Spleen (tissue), 11 donors: ENCODE data around the gene AWAT2. TPM values are rescaled to one million over a fixed set of nuclear protein-coding genes. Genes with fewer than 3 reads are reported as not detected.

Source experiments
- DNase-seq: peaks from one replicate; pipeline ENCODE4 v3.0.0-alpha.2; 2020
- H3K27ac ChIP-seq, 8 donors: fragments of 200-600 bp; sonication (generic) in 7 of 8; 1 replicate in 4 of 8; 2 replicates in 4 of 8; pipeline versions ENCODE4 v1.5.0 to v1.8.0; 2016 to 2021; ENCODE audit warnings: inconsistent platforms in 4 of 8, mild to moderate bottlenecking in 4 of 8, moderate library complexity in 1 of 8
- H3K27me3 ChIP-seq, 7 donors: fragments of 200-600 bp; sonication (generic) in 6 of 7; replicated peaks in 1 of 7; 1 replicate in 4 of 7; 2 replicates in 3 of 7; pipeline versions ENCODE4 v1.5.0 to v1.8.0; 2016 to 2021; ENCODE audit warnings: inconsistent platforms in 3 of 7, mild to moderate bottlenecking in 1 of 7
- H3K36me3 ChIP-seq, 6 donors: fragments of 200-600 bp; sonication (generic) in 5 of 6; 1 replicate in 4 of 6; 2 replicates in 2 of 6; pipeline versions ENCODE4 v1.5.0 to v1.8.0; 2016 to 2021; ENCODE audit warnings: inconsistent platforms in 2 of 6
- H3K4me1 ChIP-seq, 6 donors: fragments of 200-600 bp; sonication (generic) in 5 of 6; 1 replicate in 3 of 6; 2 replicates in 3 of 6; pipeline versions ENCODE4 v1.5.0 to v1.8.0; 2016 to 2021; ENCODE audit warnings: inconsistent platforms in 3 of 6
- H3K4me3 ChIP-seq, 8 donors: fragments of 200-600 bp; sonication (generic) in 7 of 8; 1 replicate in 4 of 8; 2 replicates in 4 of 8; pipeline versions ENCODE4 v1.5.0 to v1.8.0; 2016 to 2021; ENCODE audit warnings: inconsistent platforms in 4 of 8, mild to moderate bottlenecking in 4 of 8, moderate library complexity in 2 of 8
- H3K9me3 ChIP-seq, 8 donors: fragments of 200-600 bp; sonication (generic) in 7 of 8; 1 replicate in 4 of 8; 2 replicates in 4 of 8; pipeline versions ENCODE4 v1.5.0 to v1.8.0; 2016 to 2021; ENCODE audit warnings: inconsistent platforms in 4 of 8
- POLR2A ChIP-seq, 3 donors: fragments of 450-650 bp; IDR thresholded peaks; one replicate each; pipeline ENCODE4 v1.5.1; 2017; ENCODE audit warnings: antibody characterized with exemption in 3 of 3, mild to moderate bottlenecking in 1 of 3
- POLR2AphosphoS5 ChIP-seq, 3 donors: sonication (generic); formaldehyde crosslinking; IDR thresholded peaks; one replicate each; pipeline ENCODE4 v1.5.1; 2017; ENCODE audit warnings: antibody characterized with exemption in 3 of 3
- WGBS, 5 donors: extraction: QIAGEN DNeasy Blood & Tissue Kit in 3 of 5; methylation state at CpG; one replicate each; pipeline versions ENCODE4 v1.1.5 to v1.1.7; 2013 to 2018; 5-methylcytosine and 5-hydroxymethylcytosine counted together
- intact Hi-C: fragments of 100-400 bp; cut with DNase I; formaldehyde crosslinking; loops from one replicate; pipeline ENCODE4 v1.15.0; 2023; ENCODE audit warnings: low total_unique reads
- polyA plus RNA-seq, 3 donors: library from polyadenylated mRNA; stranded (reverse); fragments of 200-250 nt; gene quantifications; one replicate each; pipeline ENCODE4 v1.2.1, GENCODE V29; 2013
- total RNA-seq, 7 donors: library from RNA; depleted of rRNA in 3 of 7; stranded (reverse); fragments of >200 nt in 3 of 7; fragmentation: NEBNext Ultra II Directional in 4 of 7; extraction: Animal tissue kit (Norgen Biotek cat#: 25700) in 4 of 7; gene quantifications; one replicate each; pipeline versions ENCODE4 v1.1.0 to v1.2.1, GENCODE V29; 2016 to 2021
- TF ChIP-seq, protein P1 (sequence below), 11 experiments: fragments of 200-600 bp in 7 of 11; fragments of 450-650 bp in 4 of 11; sonication (generic) in 4 of 11; IDR thresholded peaks in 8 of 11; conservative IDR thresholded peaks in 3 of 11; 1 replicate in 7 of 11; 2 replicates in 4 of 11; pipeline versions ENCODE4 v1.4.0 to v1.8.0; 2016 to 2021; ENCODE audit warnings: antibody characterized with exemption in 11 of 11, inconsistent platforms in 4 of 11, mild to moderate bottlenecking in 1 of 11
- donor health status: healthy with polysubstance abuse.
- donor health status: DM: no; HTN: no; CAD: no; lungs with moderate emphysema.
- donor health status: DM: no; HTN: no; CAD: no.
- donor health status: Bipolar disorder and iron deficiency.
- donor health status: healthy.
- donor health status: DM: no; HTN: no; CAD: no.
- donor health status: DM: yes; HTN: yes; CAD: no.

AWAT2 gene
- total and polyA plus RNA-seq, 10 donors = not detected

DNA sequence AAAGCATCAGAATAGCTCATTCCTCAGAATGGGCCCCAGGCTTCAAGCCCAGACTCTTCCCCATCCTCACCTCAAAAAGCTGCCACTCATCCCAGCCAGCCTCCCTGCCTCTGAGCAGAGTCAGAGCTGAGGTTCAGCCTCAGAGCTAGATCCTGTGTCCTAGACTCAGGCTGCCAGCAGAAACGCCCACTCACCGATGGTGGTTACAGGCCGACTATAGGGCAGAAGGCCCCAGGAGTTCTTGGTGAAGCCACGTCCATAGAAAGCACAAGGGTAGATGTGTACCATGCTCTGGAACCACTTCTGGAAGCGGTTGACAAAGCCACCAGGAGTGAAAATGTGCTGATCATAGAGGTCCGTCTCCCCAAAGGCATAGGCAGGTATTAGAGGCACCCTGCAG, 7.7 kb downstream of the AWAT2 start:
- H3K27me3 ChIP-seq = peaks cover 0 to 5% (median 0%) of the 10 kb centered on the region in 7 donors
- no peaks in the 10 kb centered on the region for H3K36me3 ChIP-seq
- WGBS, 5 donors = 64 to 95% (median 81%) methylated on average over 6 of the region's 6 CpGs
- intact Hi-C loops = no loop called here
- no peak overlapping the region for H3K27ac ChIP-seq
- H3K9me3 ChIP-seq = no peaks in the 10 kb centered on the region
- no peaks in the 10 kb centered on the region for H3K4me1 ChIP-seq
- no peak overlapping the region for H3K4me3 ChIP-seq
- TF ChIP-seq POLR2A (IDR thresholded peaks at IDR 0.05) (no peak), POLR2AphosphoS5 (IDR thresholded peaks at IDR 0.05) (no peak)
- TF ChIP-seq, protein P1, sequence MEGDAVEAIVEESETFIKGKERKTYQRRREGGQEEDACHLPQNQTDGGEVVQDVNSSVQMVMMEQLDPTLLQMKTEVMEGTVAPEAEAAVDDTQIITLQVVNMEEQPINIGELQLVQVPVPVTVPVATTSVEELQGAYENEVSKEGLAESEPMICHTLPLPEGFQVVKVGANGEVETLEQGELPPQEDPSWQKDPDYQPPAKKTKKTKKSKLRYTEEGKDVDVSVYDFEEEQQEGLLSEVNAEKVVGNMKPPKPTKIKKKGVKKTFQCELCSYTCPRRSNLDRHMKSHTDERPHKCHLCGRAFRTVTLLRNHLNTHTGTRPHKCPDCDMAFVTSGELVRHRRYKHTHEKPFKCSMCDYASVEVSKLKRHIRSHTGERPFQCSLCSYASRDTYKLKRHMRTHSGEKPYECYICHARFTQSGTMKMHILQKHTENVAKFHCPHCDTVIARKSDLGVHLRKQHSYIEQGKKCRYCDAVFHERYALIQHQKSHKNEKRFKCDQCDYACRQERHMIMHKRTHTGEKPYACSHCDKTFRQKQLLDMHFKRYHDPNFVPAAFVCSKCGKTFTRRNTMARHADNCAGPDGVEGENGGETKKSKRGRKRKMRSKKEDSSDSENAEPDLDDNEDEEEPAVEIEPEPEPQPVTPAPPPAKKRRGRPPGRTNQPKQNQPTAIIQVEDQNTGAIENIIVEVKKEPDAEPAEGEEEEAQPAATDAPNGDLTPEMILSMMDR (IDR thresholded peaks at IDR 0.05 in 8 of 11, conservative IDR thresholded peaks at IDR 0.05 in 3 of 11) = no peak
- peak; percentile 30 for DNase-seq

DNA sequence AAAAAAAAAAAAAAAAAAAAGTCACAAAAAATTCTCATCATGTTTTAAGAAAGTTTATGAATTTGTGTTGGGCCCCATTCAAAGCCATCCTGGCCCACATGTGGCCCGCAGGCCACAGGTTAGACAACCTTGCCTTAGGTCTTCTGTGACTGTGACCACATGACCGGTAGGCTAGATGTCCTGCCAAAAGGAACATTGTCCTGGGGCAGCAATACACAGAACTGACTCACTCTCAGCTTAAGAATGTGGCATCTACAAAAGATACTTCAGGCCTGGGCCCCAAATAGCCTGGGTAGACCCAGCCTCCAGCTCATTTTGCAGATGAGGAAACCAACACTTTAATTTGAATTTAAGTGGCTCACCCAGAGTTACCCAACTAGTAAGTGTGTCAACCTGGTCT, 10.0 kb downstream of the AWAT2 start:
- Histone ChIP-seq H3K27ac (no peak overlapping the region), H3K27me3 (no peaks in the 10 kb centered on the region), H3K4me1 (no peaks in the 10 kb centered on the region), H3K4me3 (no peak overlapping the region), H3K9me3 (no peaks in the 10 kb centered on the region), H3K36me3 (no peaks in the 10 kb centered on the region)
- TF ChIP-seq POLR2A (IDR thresholded peaks at IDR 0.05) (no peak), POLR2AphosphoS5 (IDR thresholded peaks at IDR 0.05) (no peak)
- TF ChIP-seq, protein P1 (IDR thresholded peaks at IDR 0.05 in 8 of 11, conservative IDR thresholded peaks at IDR 0.05 in 3 of 11) = no peak
- WGBS, 5 donors = 81 to 100% (median 99%) methylated on average over 2 of the region's 2 CpGs
- DNase-seq = no peak
- intact Hi-C loops = no loop called here

DNA sequence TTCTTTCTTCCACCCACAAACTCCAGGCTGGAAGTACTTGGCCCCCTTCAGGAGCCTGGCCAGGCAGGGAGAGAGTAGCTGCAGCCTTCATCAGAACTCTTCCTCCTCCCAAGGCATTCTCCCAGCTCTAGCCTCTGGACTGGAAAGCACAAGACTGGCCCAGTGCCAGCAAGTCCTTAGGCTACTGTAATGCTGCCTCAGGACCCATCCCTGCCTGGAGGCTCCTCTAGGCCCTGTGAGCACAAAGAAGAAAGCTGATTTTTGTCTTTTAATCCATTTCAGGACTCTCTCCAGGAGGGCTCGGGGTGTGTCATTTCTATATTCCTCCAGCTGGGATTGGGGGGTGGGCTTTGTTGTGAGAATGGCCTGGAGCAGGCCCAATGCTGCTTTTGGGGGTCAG, 10.8 kb downstream of the AWAT2 start:
- Histone ChIP-seq H3K4me1 (no peaks in the 10 kb centered on the region), H3K9me3 (no peaks in the 10 kb centered on the region), H3K4me3 (no peak overlapping the region), H3K27me3 (no peaks in the 10 kb centered on the region), H3K36me3 (no peaks in the 10 kb centered on the region), H3K27ac (no peak overlapping the region)
- no peak for DNase-seq
- TF ChIP-seq POLR2A (IDR thresholded peaks at IDR 0.05) (no peak), POLR2AphosphoS5 (IDR thresholded peaks at IDR 0.05) (no peak)
- TF ChIP-seq, protein P1 (IDR thresholded peaks at IDR 0.05 in 8 of 11, conservative IDR thresholded peaks at IDR 0.05 in 3 of 11) = no peak
- 53 to 100% (median 89%) methylated on average over 1 of the region's 1 CpG for WGBS, 5 donors
- intact Hi-C loops = no loop called here

DNA sequence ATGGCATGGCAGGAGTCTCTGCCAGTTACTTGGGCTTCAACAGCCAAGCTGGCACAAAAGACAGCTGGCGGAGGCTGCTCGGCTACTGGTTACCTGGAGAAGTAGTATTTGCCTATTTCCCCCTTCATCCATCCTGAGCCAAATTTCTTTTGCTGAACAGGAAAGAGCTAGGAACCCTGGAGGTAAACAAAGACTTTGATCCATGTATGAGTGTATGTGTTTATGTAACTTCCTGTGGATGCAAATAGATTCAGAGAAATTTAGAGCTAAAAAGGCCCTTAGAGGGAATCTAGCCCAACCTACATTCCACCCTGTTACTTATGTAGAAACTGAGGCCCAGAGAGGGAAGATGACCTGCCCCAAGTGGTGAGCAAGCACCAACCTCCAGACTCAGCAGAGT, 11.2 kb downstream of the AWAT2 start:
- H3K27me3 ChIP-seq = no peaks in the 10 kb centered on the region
- no peaks in the 10 kb centered on the region for H3K36me3 ChIP-seq
- TF ChIP-seq POLR2A (IDR thresholded peaks at IDR 0.05) = no peak
- no peaks in the 10 kb centered on the region for H3K4me1 ChIP-seq
- H3K27ac ChIP-seq = no peak overlapping the region
- WGBS, 5 donors = 83 to 96% (median 91%) methylated on average over 2 of the region's 2 CpGs
- H3K4me3 ChIP-seq = no peak overlapping the region
- DNase-seq = peak; percentile 47
- intact Hi-C loops = no loop called here
- no peaks in the 10 kb centered on the region for H3K9me3 ChIP-seq

DNA sequence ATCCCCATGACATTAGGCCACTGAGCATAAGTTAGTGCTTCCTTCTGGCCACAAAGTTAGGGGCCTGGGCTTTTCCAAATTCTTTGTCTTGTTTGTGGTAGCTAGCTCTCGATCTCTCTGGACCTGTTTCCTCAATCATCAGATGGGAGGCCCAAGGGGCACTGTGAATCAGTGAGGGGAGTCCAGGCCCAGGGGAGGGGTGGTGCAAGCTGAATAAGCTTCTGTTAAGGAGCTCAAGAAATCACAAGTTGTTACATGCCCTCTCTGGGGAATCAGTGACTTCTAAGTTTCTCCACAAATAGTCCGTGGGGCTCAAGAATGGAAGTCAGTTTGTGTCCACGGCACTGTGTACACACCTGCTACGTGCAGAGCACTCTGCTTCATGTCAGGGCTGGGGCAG, 15.1 kb downstream of the AWAT2 start:
- intact Hi-C loops = no loop called here
- WGBS, 5 donors = 69 to 81% (median 73%) methylated on average over 2 to 4 of the region's 4 CpGs
- Histone ChIP-seq H3K27me3 (peaks cover 0 to 17% (median 0%) of the 10 kb centered on the region in 7 donors), H3K36me3 (no peaks in the 10 kb centered on the region), H3K4me3 (no peak overlapping the region), H3K4me1 (no peaks in the 10 kb centered on the region), H3K9me3 (no peaks in the 10 kb centered on the region), H3K27ac (no peak overlapping the region)
- no peak for TF ChIP-seq POLR2AphosphoS5 (IDR thresholded peaks at IDR 0.05)
- TF ChIP-seq, protein P1 (IDR thresholded peaks at IDR 0.05 in 8 of 11, conservative IDR thresholded peaks at IDR 0.05 in 3 of 11) = no peak
- TF ChIP-seq POLR2A (IDR thresholded peaks at IDR 0.05) = no peak
- DNase-seq = no peak
